Left forelimb (tissue), 1 donor: ENCODE data around the gene KRTAP10-10.
"Not testable (repeated sequence)": the region's sequence is repeated elsewhere in the genome, so short reads cannot be mapped to it uniquely, and the experiment has no call there.

Experiments
- DNase-seq: peaks from one replicate; pipeline ENCODE4 v3.0.0-alpha.2; 2018; ENCODE audit warnings: low spot score

The KRTAP10-10 gene

DNA sequence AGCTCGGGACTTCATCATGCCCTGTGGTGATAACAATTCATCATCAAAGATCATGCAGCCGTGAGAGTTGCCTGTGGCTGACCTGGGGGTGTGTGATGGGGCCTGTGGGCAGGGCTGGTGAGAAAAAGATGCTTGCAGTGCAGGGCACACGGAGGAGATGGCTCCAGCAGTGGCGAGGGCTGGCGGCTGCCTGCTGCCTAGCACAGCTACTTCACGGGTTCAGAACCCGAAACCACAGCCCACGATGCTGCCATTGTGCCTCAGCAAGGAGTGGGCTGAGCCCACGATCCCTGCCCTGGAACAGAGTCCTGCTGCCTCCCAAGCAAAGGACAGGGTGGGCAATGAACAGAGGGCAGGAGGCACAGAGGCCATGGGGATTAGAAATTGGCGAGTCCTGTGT, 10.9 kb upstream of the KRTAP10-10 start:
- no peak for DNase-seq

GRCh38 chr21:44626673-44627143, 10.4 kb upstream of the KRTAP10-10 start, which contains the start of gene KRTAP10-9:
Gene KRTAP10-9 (plus strand): TSS chr21:44627093. CDS start chr21:44627172, 79 bp downstream.
- no peak for DNase-seq

- not testable (repeated sequence) for DNase-seq
Measured at GRCh38 chr21:44627181-44627822, 9.9 kb upstream of the KRTAP10-10 start.

- not testable (repeated sequence) for DNase-seq
Measured at GRCh38 chr21:44627831-44628233, 9.3 kb upstream of the KRTAP10-10 start.

DNA sequence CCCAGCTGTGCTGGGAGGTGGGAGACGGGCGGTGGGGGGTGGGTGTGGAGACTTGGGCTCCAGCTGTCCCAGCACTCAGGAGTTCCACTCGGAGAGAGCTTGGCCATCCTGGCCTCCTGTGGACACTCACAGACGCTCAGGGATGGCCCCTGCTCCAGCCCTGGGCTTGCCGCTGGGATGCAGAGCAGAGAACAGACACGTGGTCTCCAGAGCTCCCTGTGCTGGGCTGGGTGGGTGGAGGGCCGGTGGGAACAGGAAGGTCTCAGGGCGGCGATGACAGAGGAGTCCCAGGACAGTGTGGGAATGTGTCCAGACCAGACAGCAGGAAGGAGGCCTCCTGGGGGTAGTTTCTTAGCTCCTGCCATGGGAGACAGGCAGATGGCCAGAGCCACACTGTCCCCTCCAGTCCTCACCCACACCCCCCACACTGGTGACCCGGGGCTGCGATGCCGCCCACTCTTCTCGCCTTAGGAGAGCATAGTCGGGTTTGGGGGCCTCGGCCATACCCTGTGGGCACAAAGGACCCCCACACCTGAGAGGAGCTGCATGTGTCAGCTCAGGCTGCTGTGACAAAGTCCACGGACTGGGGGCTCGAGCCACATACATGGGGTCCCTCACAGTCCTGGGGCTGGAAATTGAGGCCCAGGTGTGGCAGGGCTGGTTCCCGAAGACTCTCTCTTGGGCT, 8.3 kb upstream of the KRTAP10-10 start:
- DNase-seq: no peak

DNA sequence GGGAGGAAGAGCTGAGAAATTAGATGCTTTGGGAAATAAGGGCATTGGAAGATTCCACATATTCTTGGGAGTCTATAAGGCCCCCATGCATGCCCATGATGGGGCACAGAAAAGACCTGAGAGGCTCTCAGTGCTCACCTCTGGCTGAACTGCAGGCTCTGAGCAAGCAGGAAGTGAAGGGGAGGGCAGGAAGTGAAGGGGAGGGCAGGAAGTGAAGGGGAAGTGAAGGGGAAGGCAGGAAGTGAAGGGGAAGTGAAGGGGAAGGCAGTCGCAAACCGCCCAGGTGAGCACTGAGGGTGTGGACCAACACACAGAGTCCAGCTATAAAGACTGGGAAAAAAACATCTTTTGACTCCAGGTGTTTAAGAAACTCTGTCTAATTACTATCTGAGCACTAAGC, 6.7 kb upstream of the KRTAP10-10 start:
- no peak for DNase-seq

DNA sequence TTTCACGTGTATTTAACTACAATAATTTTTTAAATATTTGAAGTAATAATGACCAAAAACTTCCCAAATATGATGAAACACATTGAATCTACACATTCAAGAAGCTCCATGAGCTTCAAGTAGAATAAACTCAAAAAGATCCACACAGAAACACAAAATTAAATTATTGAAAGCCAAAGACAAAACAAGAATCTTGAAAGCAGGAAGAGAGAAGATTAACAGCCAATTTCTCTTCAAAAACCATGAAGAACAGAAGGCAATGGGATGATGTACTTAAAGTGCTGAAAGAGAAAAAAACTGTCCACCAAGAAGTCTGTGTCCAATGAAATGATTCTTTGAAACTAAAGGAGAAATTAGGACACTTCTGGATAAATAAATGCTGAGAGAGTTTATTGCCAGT, 5.1 kb upstream of the KRTAP10-10 start:
- DNase-seq: no peak

DNA sequence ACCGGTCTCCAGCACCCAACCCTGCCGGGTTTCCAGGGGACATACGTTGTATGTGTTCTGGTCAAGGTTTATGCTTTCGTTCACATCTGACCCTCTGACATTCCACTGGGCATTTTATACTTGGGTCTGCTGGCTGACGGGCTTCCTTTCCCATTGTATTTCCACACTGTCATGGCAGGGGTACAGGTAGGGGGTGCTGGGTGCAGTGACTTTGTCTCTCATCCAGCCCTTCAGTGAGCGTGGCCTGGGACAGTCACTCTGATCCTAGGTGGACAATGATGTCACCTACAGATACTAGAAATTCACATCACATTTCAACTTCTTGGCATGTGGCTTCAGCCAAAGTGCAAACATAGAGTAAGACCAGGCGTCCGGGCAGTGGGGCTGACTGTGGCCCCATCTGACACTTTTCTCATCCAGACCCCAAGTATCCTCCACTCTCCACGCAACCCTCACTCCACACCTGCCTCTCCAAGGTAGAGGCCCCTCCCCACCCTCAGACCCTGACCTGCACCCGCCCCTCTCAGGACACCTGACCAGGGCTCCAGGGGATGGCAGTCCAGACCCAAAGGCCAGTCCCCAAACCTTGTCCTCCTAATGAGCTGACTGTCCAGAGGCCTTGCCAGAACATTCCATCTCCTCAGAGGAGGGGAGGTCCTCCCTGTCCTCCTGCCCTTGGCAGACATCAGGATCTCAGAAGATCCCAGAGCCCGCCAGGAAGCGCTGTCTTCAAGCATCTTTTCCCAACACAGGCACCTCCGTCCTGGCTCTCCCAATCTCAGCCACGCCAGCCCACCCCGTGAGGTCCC, 743 bp upstream of the KRTAP10-10 start:
- DNase-seq: no peak

GRCh38 chr21:44637851-44638348, 744 bp downstream of the KRTAP10-10 start:
- DNase-seq: not testable (repeated sequence)

DNA sequence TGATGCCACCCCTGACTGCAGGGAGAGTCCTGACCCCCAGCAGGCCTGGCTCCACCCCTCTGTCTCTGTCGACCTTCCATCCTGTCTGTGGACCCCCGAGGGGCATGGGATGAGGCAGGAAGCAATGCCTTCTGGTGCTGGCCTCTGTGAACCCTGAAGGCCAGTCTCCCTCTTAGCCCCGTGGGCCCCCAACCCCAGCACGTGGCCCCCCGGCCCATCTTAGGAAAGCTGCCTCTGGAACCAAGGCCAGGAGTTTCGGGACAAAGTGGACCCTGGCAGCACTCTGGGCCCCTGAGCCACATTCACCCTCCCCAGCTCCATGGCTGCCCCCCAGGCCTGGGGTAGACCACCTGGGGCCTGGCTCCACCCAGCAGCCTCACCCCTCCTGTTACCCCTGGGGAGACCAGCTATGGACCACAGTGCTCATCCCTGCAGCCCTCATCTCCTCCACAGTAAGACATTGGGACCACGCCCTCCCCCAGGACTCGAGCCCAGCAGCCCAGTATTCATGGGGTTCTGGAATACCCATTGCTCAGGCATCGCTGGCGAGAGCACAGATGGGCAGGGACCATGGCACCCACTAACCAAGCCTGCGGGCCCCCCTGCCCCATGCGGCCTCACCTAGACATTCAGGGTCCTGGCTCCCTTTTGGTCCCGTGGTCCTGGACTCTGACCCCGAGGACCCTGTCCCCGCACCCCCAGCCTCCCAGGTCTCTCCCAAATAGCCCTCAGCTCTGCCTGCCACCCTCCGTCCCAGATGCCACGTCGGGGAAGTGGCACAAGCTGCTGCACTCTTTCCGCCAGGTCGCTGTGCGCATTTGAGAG, 1.6 kb downstream of the KRTAP10-10 start:
- DNase-seq: not testable (repeated sequence)

GRCh38 chr21:44639331-44639655, 2.1 kb downstream of the KRTAP10-10 start:
- DNase-seq: no peak

DNA sequence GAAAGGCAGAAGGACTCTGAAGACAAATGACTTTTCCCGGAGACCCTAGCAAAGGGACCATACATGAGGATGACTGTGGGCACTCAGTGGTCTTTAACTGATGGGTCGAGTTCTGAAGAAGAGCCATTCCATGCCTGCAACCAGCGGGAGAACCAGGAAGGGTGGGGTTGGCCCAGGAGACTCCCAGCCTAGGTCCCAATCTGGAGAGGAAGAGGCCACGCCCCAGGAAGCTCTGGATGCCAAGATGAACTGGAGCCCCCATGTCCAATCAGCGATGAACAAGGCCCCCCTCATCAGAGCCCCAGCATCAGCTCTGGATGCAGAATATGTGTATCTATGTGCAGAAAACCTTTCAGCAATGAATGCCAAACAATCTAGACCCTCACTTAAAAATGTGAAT, 3.6 kb downstream of the KRTAP10-10 start:
- DNase-seq: no peak

- no peak for DNase-seq
Measured at GRCh38 chr21:44643741-44644310, 6.7 kb downstream of the KRTAP10-10 start.

- DNase-seq: no peak
Measured at GRCh38 chr21:44644878-44645277, 7.7 kb downstream of the KRTAP10-10 start.

GRCh38 chr21:44646366-44647221, 9.4 kb downstream of the KRTAP10-10 start, which contains the start of gene KRTAP10-11:
Gene KRTAP10-11 (plus strand): TSS chr21:44646414. CDS start chr21:44646459, 45 bp downstream.
- DNase-seq: not testable (repeated sequence)

GRCh38 chr21:44647222-44647552, 10.0 kb downstream of the KRTAP10-10 start:
- no peak for DNase-seq

DNA sequence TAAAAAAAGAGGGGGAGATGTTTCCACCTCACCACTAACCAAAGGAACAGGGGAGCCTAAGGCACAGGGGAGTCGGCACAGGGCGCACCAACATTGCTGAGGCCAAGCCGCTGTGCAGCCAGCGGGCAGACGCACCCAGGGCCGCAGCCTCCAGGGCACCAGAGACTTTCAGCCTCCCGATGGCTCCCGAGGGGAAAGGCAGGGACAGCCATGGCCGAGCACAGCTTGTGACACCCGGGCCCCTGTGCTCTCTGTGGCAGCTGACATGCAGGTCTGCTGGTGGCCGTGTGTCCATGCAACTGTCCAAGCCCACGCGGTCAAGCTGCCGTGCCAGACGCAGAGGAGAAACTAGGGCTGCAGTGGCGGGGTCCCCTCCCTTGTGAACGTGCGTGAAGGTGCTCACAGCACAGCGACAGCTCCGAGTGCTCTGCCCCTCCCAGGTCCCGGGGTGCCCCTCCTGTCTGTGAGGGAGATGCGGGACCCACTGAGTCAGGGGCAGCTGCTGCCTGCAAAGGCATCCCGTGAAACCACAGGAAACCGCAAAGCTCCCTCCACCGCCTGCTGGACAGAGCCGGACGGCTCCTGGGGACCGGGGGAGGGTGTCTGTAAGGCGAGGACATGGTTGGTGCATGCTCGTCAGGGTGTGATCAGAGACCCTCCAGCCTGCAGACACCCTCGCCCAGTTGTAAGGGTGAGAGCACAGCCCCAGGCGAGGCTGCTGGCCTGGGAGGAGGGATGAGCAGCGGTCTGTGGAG, 11.6 kb downstream of the KRTAP10-10 start:
- no peak for DNase-seq

DNA sequence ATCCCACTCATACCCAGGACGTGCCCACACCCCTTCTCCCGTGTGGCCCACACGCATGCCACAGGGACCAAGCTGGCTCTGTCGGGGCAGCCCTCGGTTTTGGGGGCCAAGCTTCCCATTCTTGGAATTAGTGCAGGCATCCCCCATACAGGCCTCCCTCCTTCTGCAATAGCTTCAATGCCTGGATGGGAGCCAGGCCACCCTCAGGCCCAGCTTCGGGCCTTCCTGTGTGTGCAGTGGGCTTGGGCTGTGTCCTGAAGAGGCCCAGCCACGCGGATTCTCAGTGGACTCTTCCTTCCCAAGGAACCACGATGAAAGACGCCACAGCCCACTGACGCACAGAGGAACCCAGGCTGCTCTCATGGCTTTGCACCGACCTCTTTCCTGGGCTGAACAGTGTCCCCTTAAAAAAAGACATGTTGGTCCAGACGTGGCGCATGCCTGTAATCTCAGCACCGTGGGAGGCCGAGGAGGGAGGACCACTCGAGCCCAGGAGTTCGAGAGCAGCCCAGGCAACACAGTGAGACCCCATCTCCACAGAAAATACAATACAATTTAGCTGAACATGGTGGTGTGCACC, 12.5 kb downstream of the KRTAP10-10 start:
- no peak for DNase-seq

DNA sequence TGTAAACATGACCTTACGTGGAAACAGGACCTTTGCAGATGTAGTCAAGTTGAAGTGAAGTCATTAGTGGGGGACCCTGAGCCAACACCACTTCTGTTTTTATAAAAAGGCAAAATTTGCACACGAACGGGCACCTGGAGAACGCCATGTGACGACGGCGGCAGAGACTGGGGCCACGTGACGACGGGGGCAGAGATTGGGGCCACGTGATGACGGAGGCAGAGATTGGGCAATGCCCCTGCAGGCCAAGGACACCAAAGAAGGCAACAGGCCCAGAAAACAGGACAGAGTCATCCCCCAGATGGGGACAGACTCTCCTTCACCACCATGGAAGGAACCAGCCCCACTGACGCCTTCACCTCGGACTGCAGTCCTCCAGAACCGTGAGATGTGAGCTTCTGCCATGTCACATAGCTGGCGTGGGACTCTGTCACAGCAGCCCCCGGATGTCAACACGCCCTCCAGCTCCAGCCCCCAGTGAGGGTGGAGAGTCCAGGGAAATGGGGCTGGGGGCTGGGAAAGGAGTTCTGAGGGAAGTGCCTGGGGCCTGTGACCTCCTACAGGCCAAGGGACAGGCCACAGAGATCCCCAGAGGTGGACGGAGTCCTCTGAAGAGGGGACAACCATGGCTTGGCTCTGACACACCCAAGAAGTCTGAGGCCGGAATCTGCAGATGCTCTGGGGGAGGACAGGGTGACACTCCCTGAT, 13.3 kb downstream of the KRTAP10-10 start:
- no peak for DNase-seq
